SHP77 (cell line): ENCODE data around the gene MRPS10.

ENCODE experiments used
- DNase-seq, 2 experiments: peaks; one replicate each; lab custom pipeline; 2025; lab: John Stamatoyannopoulos, UW

Gene MRPS10

GRCh38 chr6:42217519-42218367 is at the start of gene MRPS10:
MRPS10 (minus strand) TSS chr6:42217861; CDS start chr6:42217849, 12 bp downstream.
- DNase-seq, result peak; percentile 94

GRCh38 chr6:42266538-42266937 is 48.9 kb upstream of the MRPS10 start:
- DNase-seq, result no peak

GRCh38 chr6:42264852-42265390 is 47.3 kb upstream of the MRPS10 start:
- no peak for DNase-seq

DNA sequence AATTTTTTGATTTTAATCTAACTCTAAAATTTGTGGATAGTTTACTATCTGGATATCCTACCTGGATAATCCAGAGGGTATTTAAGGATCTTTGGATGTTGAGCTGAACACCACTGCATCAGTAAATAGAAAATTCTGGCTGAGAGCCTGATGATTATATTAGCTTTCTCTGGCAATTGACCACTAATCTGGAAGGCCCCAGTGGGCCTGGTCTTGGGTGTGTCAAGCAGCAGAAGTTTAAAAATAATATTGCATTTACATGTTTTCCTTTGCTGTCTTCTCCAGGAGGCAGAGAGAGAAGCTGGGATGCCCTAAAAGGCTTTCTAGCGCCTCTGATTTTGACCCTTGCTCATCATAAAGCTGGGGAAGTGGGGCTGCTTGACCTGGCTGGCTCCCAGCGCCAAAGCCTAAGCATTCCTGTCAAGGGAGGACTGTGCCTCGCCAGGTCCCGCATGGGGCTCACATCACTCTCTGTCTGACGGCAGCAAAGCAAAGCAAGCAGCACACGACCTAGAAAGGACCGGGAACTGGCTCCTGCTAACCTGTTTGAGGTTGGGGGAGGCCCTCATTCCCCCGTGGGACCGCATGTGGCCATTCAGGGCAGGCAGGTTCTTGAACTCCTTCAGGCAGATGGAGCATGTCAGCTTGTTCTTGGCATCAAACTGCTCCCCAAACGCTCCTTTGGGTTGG is 46.6 kb upstream of the MRPS10 start:
- DNase-seq, result no peak

GRCh38 chr6:42263165-42263728 is 45.6 kb upstream of the MRPS10 start:
- DNase-seq, result no peak

- no peak for DNase-seq
These were observed 43.3 kb upstream of the MRPS10 start for GRCh38 chr6:42260972-42261371.

- DNase-seq, result no peak
These were observed 42.8 kb upstream of the MRPS10 start for GRCh38 chr6:42260396-42260888.

DNA sequence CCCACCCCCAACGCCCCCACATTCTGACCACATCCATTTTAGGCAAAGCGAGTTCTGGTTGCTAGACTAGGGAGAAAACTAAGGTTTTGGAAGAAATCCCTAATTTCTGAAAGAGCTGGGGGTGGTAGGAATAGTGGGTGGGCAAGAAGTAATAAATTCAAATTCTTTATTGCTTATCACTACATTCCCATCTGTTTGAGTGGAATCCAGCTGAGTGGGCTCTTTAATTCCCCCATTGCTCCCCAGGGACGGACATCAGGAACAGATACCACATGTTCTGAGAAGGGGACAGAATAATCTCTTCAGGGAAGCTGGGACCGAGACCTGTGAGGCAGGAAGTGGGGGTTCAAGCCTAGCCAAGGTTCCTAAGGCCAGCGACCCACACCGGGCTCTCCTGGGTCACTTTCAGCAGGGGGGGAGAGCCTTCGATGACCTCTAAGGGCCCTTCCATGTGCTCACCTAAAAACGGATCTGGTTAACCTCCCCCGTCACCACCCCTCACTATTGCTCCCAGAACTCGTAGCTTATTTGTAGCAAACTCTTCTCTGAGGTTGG is 42.3 kb upstream of the MRPS10 start:
- DNase-seq, result no peak

- DNase-seq, result no peak
These were observed 41.6 kb upstream of the MRPS10 start for GRCh38 chr6:42259286-42259685.

DNA sequence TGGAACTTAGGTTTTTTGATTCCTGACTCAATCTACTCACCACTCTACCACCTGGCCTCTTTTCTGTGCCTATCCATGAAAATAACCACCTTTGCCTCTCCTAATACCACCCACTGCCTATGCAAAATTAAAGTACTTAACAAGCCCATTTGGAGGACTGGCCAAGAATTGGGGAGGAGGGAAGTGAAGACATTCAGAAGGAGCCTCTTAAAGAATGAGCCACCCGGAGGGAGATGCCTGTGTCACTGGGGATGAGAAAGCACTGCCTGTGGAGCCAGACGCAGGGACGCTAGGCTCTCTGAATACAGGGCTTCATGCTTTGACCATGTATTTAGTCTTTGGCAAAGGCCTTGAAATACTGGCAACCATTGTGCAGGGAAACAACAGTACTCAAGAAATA is 40.0 kb upstream of the MRPS10 start:
- DNase-seq, result no peak

DNA sequence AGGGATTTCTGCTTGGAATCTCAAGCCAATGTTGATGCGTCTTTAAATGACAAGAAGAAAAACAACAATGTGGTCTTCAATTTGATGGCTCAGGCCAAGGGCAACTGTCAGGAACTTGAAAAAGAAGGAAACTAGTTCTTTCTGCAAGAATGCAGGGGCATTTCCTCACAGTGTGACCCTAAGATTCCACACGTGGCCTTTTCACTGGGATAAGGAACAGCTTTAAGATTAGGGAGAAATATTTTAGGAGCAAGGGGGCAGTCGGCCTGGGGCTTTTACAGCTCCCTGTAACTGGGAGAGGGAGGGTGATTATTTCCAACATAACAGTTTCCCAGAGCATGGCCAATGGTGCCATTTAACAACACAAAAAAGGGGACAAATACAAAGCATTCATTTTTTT is 39.4 kb upstream of the MRPS10 start:
- DNase-seq, result no peak

DNA sequence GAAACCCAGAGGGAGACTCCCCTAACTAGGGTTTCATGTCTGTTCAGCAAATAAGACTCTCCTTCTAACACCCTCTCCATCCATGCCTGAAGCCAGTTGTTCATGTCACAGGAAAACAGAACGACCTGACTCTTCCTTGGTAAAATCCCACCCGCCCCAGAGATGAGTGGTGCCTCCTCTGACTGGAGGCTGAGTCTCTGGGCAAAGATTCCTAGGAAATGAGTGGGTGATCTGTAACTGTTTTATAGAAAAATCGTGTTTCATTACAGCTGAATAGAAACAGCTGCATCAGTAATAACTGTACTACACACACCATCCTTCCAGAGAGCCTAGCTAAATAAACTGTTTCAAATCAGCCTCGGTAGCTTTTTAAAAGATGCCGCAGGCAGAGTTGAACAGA is 37.4 kb upstream of the MRPS10 start:
- DNase-seq, result no peak

DNA sequence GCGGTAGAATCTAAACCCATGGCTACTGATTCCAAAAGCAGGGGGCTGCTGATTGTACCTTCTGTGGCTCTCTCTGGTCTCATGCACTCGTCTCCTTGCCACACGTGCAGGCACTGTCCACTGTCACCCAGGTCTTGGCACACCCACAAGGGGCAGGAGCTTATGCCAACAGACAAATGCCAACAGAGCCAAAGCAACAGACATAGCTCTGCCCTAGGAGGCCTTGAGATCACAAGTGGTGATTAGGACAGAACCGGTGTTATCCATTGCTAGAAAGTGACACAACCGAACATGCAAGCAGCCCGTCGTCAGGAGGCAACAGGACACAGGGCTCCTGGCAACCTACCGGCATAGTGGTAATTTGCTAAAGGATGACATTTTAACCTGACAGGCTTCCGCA is 36.8 kb upstream of the MRPS10 start:
- no peak for DNase-seq

GRCh38 chr6:42251911-42252637 is 34.4 kb upstream of the MRPS10 start:
- peak; percentile 31 to 33 for DNase-seq

DNA sequence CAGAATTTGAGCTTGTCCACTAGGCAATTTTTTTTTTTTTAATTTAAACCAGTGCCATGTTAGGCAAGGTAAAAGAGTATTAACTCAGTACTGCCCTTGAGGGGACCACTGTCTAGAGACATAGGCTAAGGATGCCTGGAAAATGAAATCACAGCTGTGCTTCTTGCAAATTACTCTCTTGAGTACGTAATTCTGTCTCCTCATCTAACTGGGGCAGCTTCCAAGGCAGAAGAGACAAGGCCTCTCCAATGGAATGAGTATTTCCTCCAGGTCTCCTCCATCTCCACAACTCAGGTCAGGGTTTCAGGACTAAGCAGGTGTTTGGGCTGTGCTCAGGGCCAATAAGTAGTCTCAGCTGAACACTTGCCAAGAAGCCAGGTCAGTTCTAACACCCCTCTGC is 33.8 kb upstream of the MRPS10 start:
- no peak for DNase-seq

DNA sequence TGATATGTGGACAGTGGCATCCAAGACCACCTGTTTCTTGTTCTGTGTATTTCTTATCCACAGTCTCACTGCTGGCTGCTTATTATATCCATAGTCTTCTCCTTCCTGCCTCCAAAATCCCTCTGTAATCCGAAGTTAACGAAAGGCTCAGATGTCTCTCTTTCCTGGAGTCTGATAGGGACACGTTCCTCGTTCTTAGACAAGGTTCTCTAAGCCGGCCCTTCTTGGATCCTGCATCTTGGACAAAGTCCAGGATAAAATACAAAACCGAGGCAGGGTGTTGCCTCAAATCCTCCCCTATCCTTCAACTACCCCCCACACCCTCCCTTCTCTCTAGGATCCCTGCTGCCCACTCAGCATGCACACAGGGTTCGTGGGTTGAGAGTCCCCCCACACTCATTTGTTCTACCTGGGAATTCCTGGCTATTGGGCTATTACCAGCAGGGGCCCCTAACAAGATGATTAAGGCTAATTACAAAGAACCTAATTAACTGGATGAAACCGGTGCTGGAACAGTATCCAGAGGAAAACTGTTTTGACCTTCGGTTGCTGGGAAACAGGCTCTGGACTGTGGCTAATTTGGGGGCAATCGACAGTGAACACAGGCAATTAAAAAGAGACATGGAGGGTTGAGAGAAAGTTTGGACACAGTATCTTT is 32.7 kb upstream of the MRPS10 start:
- no peak for DNase-seq

- no peak for DNase-seq
These were observed 31.6 kb upstream of the MRPS10 start for GRCh38 chr6:42249279-42249678.

DNA sequence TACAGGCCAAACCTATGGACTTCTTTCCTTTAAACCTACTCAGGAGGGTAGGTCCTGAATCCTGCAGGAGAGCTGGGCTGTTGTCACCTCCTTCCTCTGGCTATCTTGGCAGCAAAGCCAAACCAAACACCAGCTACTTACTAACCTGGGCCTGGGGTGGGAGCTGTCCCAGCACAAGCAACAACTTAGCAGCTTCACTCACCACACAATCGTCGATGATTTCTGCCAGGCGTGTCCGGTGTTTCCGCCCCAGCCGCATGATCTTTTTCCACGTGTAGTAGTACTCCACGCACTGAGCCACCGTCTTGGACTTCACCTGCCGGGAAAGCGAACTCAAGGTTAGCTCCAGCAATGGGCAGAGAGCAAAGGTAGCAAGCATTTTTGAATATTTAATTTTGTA is 25.4 kb upstream of the MRPS10 start:
- DNase-seq, result no peak

DNA sequence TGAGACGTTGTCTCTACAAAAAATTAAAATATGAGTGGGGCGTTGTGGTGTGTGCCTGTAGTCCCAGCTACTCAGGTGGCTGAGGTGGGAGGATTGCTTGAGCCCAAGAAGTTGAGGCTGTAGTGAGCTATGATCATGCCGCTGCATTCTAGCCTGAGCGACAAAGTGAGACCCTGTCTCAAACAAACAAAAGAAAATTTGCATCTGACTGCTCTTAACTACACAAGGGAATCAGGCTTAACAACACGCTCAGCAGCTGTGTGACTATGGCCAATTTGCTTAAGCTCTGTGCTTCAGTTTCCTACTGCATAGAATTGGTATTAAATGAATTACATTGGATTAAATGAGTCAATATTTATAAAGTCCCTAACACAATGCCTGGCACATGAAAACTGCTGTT is 24.3 kb upstream of the MRPS10 start:
- DNase-seq, result no peak

- no peak for DNase-seq
These were observed 22.2 kb upstream of the MRPS10 start for GRCh38 chr6:42239736-42240375.

GRCh38 chr6:42239333-42239732 is 21.7 kb upstream of the MRPS10 start:
- no peak for DNase-seq
